GM18511 (cell line): Measurements from ENCODE around the gene CLEC12A.

Source experiments
- ATAC-seq: cut with Tn5 transposase; IDR thresholded peaks from one replicate; pipeline ENCODE4 v1.9.1; 2021; ENCODE audit warnings: mild to moderate bottlenecking, moderate library complexity; ENCODE audit not compliant: unreplicated experiment

The CLEC12A gene

GRCh38 chr12:10031771-10032175 lies 60.6 kb downstream of the CLEC12A start:
- no peak for ATAC-seq

- no peak for ATAC-seq
Measured at GRCh38 chr12:10033783-10034545, 62.8 kb downstream of the CLEC12A start.
